ENCODE data around the gene NAP1L1.

DNA sequence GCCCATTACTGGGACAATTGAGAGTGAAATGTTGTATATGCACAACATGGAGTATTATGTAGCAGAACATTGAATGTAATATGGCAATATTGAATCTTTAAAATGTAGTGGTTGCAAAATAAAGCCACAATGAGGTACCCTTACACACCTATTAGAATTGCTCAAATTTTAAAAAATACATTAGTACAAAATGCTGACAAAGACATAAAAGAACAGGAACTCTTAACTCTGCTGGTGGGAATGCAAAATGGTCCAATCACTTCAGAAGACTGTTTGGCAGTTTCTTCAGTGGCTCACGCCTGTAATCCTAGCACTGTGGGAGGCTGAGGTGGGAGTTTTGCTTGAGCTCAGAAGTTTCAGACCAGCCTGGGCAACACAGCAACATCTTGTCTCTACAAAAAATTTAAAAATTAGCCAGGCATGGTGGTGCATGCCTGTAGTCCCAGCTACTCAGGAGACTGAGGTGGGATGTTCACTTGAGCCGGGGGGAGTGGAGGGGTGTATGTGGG, 6.8 kb upstream of the NAP1L1 start:
- no peak for TF ChIP-seq CTCF (IDR thresholded peaks at IDR 0.05)
- TF ChIP-seq POLR2A (IDR thresholded peaks at IDR 0.05; ENCODE audit: low read depth) = no peak

All from esophagus muscularis mucosa (tissue), 3 donors.